Measurements from ENCODE around the gene XRCC1.

DNA sequence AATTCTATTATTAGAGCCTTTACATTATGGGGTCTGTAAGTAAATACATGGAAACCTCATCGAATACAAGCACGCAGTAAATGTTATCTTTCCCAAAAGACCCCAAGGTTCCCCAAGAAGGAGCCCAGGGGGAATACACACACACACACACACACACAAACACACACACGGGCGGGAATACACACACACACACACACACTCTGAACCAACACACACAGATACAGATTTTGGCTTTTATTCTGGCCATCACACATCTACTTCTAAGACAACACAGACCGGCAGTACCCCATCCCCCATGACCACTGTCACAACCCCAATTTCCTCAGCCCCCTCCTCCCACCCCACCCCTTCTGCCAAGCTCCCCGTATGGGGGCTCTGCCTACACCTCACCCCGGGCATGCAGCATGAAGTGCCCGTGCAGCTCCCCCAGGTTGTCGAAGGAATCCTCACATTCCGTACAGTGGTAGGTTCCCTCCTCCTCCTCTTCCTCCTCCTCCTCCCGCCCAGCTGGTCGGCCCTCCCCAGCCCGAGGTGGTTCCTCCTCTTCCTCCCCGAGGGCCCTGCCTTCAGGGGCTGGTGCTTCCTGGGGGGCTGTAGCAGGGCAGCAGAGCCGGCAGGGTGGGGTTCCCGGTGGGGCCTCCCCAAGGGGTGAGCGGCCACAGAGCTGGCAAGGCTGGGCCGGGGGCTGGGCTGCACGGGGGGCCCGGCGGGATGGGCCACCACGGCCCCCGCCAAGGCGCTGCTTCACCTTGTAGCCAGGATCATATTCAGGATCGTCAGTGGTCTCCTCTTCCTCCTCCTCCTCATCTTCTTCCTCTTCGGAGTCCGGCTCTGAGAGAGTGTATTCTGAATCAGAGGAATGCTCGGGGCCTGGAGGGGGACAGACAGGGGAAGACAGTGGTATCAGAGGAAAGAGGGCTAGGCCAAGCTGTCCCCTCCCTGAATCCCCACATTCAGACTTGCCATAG, 32.2 kb upstream of the XRCC1 start:
- TF ChIP-seq POLR2AphosphoS5 (IDR thresholded peaks at IDR 0.05) (no peak), POLR2A (IDR thresholded peaks at IDR 0.05) (no peak), EP300 (IDR thresholded peaks at IDR 0.05) (no peak)
- TF ChIP-seq, protein P1, sequence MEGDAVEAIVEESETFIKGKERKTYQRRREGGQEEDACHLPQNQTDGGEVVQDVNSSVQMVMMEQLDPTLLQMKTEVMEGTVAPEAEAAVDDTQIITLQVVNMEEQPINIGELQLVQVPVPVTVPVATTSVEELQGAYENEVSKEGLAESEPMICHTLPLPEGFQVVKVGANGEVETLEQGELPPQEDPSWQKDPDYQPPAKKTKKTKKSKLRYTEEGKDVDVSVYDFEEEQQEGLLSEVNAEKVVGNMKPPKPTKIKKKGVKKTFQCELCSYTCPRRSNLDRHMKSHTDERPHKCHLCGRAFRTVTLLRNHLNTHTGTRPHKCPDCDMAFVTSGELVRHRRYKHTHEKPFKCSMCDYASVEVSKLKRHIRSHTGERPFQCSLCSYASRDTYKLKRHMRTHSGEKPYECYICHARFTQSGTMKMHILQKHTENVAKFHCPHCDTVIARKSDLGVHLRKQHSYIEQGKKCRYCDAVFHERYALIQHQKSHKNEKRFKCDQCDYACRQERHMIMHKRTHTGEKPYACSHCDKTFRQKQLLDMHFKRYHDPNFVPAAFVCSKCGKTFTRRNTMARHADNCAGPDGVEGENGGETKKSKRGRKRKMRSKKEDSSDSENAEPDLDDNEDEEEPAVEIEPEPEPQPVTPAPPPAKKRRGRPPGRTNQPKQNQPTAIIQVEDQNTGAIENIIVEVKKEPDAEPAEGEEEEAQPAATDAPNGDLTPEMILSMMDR (IDR thresholded peaks at IDR 0.05), result no peak
